ENCODE results near the gene MEX3C.

DNA sequence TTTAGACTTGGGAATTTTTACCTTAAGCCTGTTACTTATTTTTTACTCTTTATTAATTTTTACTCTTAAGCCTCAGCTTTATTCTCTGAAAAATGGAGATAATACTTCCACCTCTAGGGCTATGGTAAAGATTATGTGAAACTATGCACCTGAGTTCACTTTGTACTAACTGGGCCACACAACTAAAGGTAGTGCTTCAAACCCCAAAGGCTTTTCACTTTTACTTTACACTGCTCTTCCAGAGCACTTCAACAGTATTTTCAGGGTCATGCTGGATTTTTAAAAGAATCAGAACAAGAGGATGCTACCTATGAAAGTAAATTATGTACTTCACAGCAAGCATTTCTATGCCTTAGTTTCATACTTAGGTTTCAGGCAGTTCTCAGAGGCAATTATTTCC lies 27.8 kb downstream of the MEX3C start:
- TF ChIP-seq, protein P1, sequence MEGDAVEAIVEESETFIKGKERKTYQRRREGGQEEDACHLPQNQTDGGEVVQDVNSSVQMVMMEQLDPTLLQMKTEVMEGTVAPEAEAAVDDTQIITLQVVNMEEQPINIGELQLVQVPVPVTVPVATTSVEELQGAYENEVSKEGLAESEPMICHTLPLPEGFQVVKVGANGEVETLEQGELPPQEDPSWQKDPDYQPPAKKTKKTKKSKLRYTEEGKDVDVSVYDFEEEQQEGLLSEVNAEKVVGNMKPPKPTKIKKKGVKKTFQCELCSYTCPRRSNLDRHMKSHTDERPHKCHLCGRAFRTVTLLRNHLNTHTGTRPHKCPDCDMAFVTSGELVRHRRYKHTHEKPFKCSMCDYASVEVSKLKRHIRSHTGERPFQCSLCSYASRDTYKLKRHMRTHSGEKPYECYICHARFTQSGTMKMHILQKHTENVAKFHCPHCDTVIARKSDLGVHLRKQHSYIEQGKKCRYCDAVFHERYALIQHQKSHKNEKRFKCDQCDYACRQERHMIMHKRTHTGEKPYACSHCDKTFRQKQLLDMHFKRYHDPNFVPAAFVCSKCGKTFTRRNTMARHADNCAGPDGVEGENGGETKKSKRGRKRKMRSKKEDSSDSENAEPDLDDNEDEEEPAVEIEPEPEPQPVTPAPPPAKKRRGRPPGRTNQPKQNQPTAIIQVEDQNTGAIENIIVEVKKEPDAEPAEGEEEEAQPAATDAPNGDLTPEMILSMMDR (IDR thresholded peaks at IDR 0.05): no peak
- no peak for TF ChIP-seq POLR2A (IDR thresholded peaks at IDR 0.05)
- TF ChIP-seq POLR2AphosphoS5 (IDR thresholded peaks at IDR 0.05): no peak
- TF ChIP-seq EP300 (IDR thresholded peaks at IDR 0.05): no peak

All from upper lobe of left lung (tissue), 4 donors.